HG03520 (cell line): ENCODE measurements around the gene WSB2.
A peak's percentile ranks its signal among the peaks of the same experiment; 100 is the strongest.

ENCODE experiments used
- ATAC-seq: cut with Tn5 transposase; IDR thresholded peaks from one replicate; pipeline ENCODE4 v1.9.1; 2021; ENCODE audit warnings: mild to moderate bottlenecking, moderate library complexity; ENCODE audit not compliant: unreplicated experiment

The WSB2 gene

GRCh38 chr12:118061873-118062843 lies 1.2 kb upstream of the WSB2 start:
- ATAC-seq: no peak

DNA sequence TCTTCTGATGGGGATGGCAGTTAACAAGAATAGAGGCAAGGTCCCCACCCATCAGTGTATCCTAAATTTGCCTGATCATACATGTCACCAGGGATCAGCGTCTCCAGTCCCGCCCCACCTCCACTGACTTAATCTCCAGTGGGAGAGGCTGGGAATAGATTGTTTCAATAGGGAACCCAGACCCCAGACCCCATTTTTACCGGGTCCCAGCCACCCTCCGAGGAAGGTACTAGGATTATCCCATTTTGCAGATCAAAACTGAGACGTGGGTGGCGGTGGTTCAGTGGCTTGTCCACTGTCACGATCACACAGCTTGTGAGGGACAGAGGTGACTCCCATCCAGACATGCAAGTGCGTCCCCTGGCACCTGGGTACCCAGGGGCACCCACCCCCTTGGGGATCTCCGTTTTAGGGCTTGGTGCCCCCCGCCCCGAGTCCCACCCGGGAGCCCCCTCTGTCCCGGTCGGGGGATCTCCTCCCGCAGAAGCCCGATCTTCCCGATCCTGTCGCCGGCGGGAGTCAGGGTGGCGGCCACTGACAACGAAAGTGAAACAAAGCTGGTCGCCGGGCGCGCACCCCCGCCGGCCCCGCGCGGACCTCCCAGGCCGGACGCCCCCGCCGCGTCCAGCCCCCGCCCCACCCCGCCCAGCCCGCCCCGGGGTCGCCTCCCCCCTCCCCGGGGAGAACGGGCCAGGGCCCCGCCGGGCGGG lies 523 bp downstream of the WSB2 start:
- ATAC-seq: peak; percentile 29

- no peak for ATAC-seq
Observed at GRCh38 chr12:118059341-118060191, 1.4 kb downstream of the WSB2 start.

- no peak for ATAC-seq
Observed at GRCh38 chr12:118058881-118059280, 2.1 kb downstream of the WSB2 start.

GRCh38 chr12:118058227-118058626 lies 2.8 kb downstream of the WSB2 start:
- ATAC-seq: no peak

GRCh38 chr12:118055865-118056773 lies 4.9 kb downstream of the WSB2 start:
- no peak for ATAC-seq

- ATAC-seq: peak; percentile 59
Observed at GRCh38 chr12:118055144-118055557, 5.8 kb downstream of the WSB2 start.

GRCh38 chr12:118053071-118053985 lies 7.7 kb downstream of the WSB2 start:
- ATAC-seq: no peak

- ATAC-seq: no peak
Observed at GRCh38 chr12:118052324-118053070, 8.5 kb downstream of the WSB2 start.

DNA sequence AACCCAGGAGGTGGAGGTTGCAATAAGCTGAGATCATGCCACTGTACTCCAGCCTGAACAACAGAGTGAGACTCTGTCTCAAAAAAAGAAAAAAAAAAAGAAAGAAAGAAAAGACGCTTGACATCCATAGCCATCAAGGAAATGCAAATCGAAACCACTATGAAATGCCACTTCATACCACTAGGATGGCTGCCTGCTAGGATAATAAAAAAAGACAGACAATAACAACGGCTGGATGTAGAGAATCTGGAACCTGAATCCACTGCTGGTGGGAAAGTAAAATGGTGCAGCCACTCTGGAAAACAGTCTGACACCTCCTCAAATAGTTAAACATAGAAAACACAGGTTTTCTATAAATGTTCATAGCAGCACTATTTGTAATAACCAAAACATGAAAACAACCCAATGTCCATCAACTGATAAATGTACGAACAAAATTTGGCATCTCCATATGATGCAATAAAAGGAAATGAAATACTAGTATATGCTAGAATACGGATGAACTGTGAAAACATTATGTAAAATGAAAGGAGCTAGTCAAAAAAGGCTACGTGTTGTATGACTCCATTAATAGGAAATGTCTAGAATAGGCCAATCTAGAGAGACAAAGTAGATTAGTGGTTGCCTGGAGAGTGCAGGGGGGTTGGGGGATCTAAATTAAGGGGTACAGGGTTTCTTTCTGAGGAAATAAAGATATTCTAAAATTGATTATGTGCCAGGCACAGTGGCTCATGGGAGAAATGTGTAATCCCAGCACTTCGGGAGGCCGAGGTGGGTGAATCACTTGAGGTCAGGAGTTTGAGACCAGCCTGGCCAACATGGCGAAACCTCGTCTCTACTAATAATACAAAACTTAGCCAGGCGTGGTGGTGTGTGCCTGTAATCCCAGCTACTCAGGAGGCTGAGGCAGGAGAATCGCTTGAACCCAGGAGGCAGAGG lies 9.7 kb downstream of the WSB2 start:
- no peak for ATAC-seq

- ATAC-seq: no peak
Observed at GRCh38 chr12:118046430-118046829, 14.5 kb downstream of the WSB2 start.

DNA sequence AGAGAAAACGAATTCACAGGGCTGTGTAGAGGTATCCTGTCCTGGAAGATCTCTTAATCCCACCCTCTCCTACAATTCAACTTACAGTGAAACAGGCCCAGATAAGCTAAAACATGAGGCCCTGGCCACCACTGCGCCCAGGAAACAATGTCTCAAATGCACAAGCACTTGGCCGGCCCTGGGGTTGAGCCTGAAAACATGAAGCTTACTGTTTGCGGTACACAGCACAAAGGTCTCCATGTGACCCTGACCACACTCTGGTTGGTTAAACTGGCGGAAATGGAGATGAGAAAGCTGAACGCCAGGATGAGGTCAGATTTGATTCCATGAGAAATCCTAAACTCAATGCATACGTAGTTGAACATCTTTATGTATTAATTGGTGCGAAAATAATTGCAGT lies 16.4 kb downstream of the WSB2 start:
- no peak for ATAC-seq

DNA sequence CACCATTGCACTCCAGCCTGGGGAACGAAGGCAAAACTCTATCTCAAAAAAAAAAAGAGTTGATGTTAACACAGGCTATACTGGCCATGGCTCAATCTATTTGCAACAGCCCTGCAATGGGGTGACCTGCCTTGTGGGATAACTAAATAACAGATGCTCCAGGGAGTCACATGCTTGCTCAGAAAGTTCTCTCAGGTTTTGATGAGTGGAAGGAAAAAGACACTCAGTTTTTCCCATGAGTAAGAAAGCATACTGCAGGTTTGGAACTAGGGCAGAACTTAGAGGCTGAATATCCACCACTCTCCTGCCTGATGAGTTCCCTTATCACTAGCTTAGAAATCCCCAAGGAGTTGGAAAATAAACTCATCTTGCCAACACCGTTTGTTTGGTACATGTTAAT lies 16.9 kb downstream of the WSB2 start:
- ATAC-seq: no peak

GRCh38 chr12:118042091-118042490 lies 18.9 kb downstream of the WSB2 start:
- no peak for ATAC-seq

GRCh38 chr12:118038137-118038536 lies 22.8 kb downstream of the WSB2 start:
- no peak for ATAC-seq

GRCh38 chr12:118036672-118037411 lies 24.1 kb downstream of the WSB2 start:
- no peak for ATAC-seq
